HG03442 (cell line): ENCODE results near the gene TRDMT1.

ENCODE experiments used
- ATAC-seq: cut with Tn5 transposase; IDR thresholded peaks from one replicate; pipeline ENCODE4 v1.9.1; 2021; ENCODE audit warnings: mild to moderate bottlenecking, moderate library complexity; ENCODE audit not compliant: unreplicated experiment

TRDMT1 gene

DNA sequence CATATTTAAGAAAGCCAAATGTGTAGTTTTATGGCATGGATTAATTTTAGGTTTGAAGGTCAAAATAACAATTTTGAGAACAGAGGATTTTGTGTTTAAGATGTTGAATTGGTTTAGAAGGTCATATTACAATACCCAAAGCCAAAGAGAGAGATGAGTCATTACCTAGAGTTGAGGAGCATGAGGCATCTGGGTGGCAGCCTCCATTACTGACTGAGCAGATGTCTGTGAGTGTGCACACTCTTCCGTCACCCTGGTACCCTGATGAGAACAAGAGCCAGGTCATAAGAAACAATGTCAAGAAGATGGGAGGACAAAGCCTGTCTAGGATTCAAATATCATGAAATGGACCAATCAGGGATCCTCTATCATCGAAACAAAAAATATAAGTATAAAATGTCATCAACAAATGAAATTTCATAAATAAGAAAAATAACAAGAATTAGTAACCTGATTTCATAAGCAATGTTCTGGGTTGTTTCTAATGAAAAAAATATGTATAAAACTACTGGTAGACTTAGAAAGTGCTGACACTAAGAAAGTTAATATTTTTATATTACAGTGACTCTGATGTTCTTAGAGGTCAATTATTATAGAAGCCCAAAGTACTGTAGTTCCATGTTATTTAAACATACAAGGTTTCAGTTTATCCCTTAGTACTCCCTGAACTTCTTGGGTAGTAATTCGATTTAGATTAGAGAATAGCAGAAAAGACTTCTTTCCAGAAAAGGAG, 91.8 kb downstream of the TRDMT1 start:
- ATAC-seq: no peak

DNA sequence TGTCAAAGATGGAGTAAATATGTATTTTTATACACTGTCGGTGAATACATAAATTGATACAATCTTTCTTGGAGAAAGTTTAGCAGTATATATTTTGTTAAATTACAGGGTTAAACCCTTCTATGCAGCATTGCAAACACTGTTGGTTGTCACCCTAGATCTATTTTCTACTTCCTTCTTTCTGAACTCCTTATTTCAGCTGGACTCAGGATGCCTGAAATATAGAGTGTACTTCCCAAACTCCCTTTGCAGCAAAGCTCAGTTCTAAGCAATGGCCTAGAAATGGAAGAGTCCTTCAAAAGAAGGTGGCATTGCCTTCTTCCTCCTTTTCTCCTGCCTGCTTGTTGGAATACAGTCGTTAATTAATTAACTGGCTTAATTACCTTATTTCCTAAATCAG, 92.4 kb downstream of the TRDMT1 start:
- ATAC-seq: no peak

DNA sequence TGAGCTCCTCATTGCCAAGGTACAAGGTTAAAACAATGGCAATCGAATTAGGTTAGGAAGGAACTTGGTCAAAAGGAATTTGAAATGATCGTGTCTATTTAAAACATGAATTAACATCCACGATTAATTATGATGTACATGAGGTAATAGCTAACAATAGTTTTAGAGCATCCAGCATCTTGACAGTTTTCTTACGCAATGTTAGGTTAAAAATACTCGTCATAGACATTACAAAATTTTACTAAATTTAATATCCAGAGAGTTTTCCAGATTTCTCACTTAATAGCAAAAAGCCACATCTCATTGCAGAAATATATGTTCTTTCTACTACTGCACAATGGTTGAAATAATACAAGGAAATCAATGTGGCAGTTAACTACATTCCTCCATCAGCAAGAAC, 94.5 kb downstream of the TRDMT1 start:
- no peak for ATAC-seq

- no peak for ATAC-seq
Observed at GRCh38 chr10:17101910-17102266, 99.6 kb downstream of the TRDMT1 start.

- no peak for ATAC-seq
Observed at GRCh38 chr10:17101257-17101909, 100.1 kb downstream of the TRDMT1 start.

- no peak for ATAC-seq
Observed at GRCh38 chr10:17100586-17100985, 100.9 kb downstream of the TRDMT1 start.

- ATAC-seq: no peak
Observed at GRCh38 chr10:17098012-17098411, 103.5 kb downstream of the TRDMT1 start.
